Prostate gland (tissue), 2 donors: ENCODE measurements around the gene UVRAG.

Experiments used
- CTCF ChIP-seq, 4 experiments: fragments of 200-600 bp in 2 of 4; fragments of 450-650 bp in 2 of 4; sonication (generic) in 2 of 4; IDR thresholded peaks; 1 replicate in 3 of 4; 2 replicates in 1 of 4; pipeline ENCODE4 v1.5.1; 2016 to 2019; ENCODE audit warnings: antibody characterized with exemption in 4 of 4, mild to moderate bottlenecking in 2 of 4, moderate library complexity in 2 of 4
- POLR2AphosphoS5 ChIP-seq: sonication (generic); formaldehyde crosslinking; IDR thresholded peaks from one replicate; pipeline ENCODE4 v1.6.1; 2017; ENCODE audit warnings: antibody characterized with exemption

- TF ChIP-seq POLR2AphosphoS5 (no peak), CTCF (IDR thresholded peaks at IDR 0.05) (no peak)
Measured at GRCh38 chr11:75944515-75944914, 129.5 kb downstream of the UVRAG start.
